GM23338 (cell line): Measurements from ENCODE around the gene INTS3. TPM values are rescaled to one million over a fixed set of nuclear protein-coding genes. Genes with fewer than 3 reads are reported as not detected.

Experiments
- ATAC-seq: fragments of 200-7000 bp; cut with Tn5 transposase; 3 replicates; pipeline ENCODE4 v1.9.1; 2020
- DNase-seq: peaks from one replicate; pipeline ENCODE4 v3.0.0-alpha.2; 2015; ENCODE audit warnings: low spot score
- H2AFZ ChIP-seq: fragments of 200-600 bp; sonication (generic); 2 replicates; pipeline ENCODE4 v1.8.0; 2016; ENCODE audit warnings: antibody characterized with exemption, mild to moderate bottlenecking, moderate library complexity
- H3F3A ChIP-seq: fragments of 200-600 bp; sonication (generic); replicated peaks from 2 replicates; pipeline ENCODE4 v1.8.0; 2017; ENCODE audit warnings: antibody characterized with exemption, mixed run types, low read depth
- H3K27ac ChIP-seq: fragments of 200-600 bp; sonication (generic); 2 replicates; pipeline ENCODE4 v1.6.1; 2016; ENCODE audit warnings: low read depth
- H3K27me3 ChIP-seq: fragments of 200-600 bp; sonication (generic); 2 replicates; pipeline ENCODE4 v1.8.0; 2016; ENCODE audit warnings: mild to moderate bottlenecking, mixed run types, moderate library complexity; ENCODE audit not compliant: insufficient read depth
- H3K36me3 ChIP-seq: fragments of 200-600 bp; sonication (generic); 2 replicates; pipeline ENCODE4 v1.8.0; 2016; ENCODE audit warnings: mild to moderate bottlenecking; ENCODE audit not compliant: insufficient read depth
- H3K4me1 ChIP-seq: fragments of 200-600 bp; sonication (generic); 2 replicates; pipeline ENCODE4 v1.8.0; 2016; ENCODE audit warnings: mild to moderate bottlenecking, moderate library complexity; ENCODE audit not compliant: insufficient read depth
- H3K4me2 ChIP-seq: fragments of 200-600 bp; sonication (generic); 2 replicates; pipeline ENCODE4 v1.7.1; 2017; ENCODE audit warnings: mixed run types
- H3K4me3 ChIP-seq: fragments of 200-600 bp; sonication (generic); 2 replicates; pipeline ENCODE4 v1.6.1; 2016; ENCODE audit warnings: mixed run types
- H3K79me2 ChIP-seq: fragments of 200-600 bp; sonication (generic); replicated peaks from 2 replicates; pipeline ENCODE4 v1.8.0; 2017; ENCODE audit warnings: mild to moderate bottlenecking; ENCODE audit not compliant: insufficient read depth
- H3K9me2 ChIP-seq: fragments of 200-600 bp; sonication (generic); 2 replicates; pipeline ENCODE4 v1.8.0; 2017; ENCODE audit not compliant: insufficient read depth
- H4K20me1 ChIP-seq: fragments of 200-600 bp; sonication (generic); replicated peaks from 2 replicates; pipeline ENCODE4 v1.8.0; 2017; ENCODE audit warnings: mild to moderate bottlenecking; ENCODE audit not compliant: insufficient read depth
- H3K27ac Mint-ChIP-seq: 2 replicates; pipeline ENCODE4 v1.8.0; 2020; ENCODE audit warnings: inconsistent platforms, mild to moderate bottlenecking, moderate library complexity, mixed read lengths
- H3K27me3 Mint-ChIP-seq: 3 replicates; pipeline ENCODE4 v1.8.0; 2022; ENCODE audit warnings: low read depth, mild to moderate bottlenecking, moderate library complexity, mixed read lengths, inconsistent platforms; ENCODE audit not compliant: insufficient read depth, poor library complexity
- H3K36me3 Mint-ChIP-seq: 3 replicates; pipeline ENCODE4 v1.8.0; 2021; ENCODE audit warnings: low read depth, mild to moderate bottlenecking, inconsistent platforms, moderate library complexity, mixed read lengths
- H3K4me1 Mint-ChIP-seq: 3 replicates; pipeline ENCODE4 v1.8.0; 2020; ENCODE audit warnings: mild to moderate bottlenecking, inconsistent platforms, mixed read lengths
- H3K4me3 Mint-ChIP-seq: 3 replicates; pipeline ENCODE4 v1.8.0; 2021; ENCODE audit warnings: moderate library complexity, mild to moderate bottlenecking, inconsistent platforms, mixed read lengths
- H3K9me3 Mint-ChIP-seq: 3 replicates; pipeline ENCODE4 v1.8.0; 2020; ENCODE audit warnings: moderate library complexity, mild to moderate bottlenecking, inconsistent platforms, mixed read lengths
- CREB1 ChIP-seq: fragments of 250-450 bp; sonication (Bioruptor Pico); IDR thresholded peaks from 2 replicates; pipeline ENCODE4 v1.5.0; 2020; ENCODE audit warnings: low read depth, mild to moderate bottlenecking, moderate library complexity
- CTCF ChIP-seq, 2 experiments: fragments of 200-600 bp in 1 of 2; sonication (generic) in 1 of 2; conservative IDR thresholded peaks; 2 replicates each; pipeline versions ENCODE4 v1.5.1 to v1.6.1; 2016 to 2017; ENCODE audit warnings: antibody characterized with exemption in 2 of 2, low read depth in 2 of 2, mild to moderate bottlenecking in 2 of 2, moderate library complexity in 1 of 2
- ETS1 ChIP-seq: IDR thresholded peaks from 2 replicates; pipeline ENCODE4 v1.6.1; 2016; ENCODE audit warnings: antibody characterized with exemption
- EZH2 ChIP-seq: fragments of 200-600 bp; sonication (generic); IDR thresholded peaks from one replicate; pipeline ENCODE4 v1.8.0; 2017; ENCODE audit warnings: antibody characterized with exemption, mild to moderate bottlenecking, low read depth; ENCODE audit not compliant: unreplicated experiment
- EZH2phosphoT487 ChIP-seq: fragments of 200-600 bp; sonication (generic); IDR thresholded peaks from one replicate; pipeline ENCODE4 v1.8.1; 2018; ENCODE audit warnings: antibody characterized with exemption; ENCODE audit not compliant: unreplicated experiment
- JUNB ChIP-seq: IDR thresholded peaks from one replicate; pipeline ENCODE4 v1.6.1; 2016; ENCODE audit warnings: antibody characterized with exemption; ENCODE audit not compliant: unreplicated experiment
- NANOG ChIP-seq: IDR thresholded peaks from 2 replicates; pipeline ENCODE4 v1.6.1; 2016; ENCODE audit warnings: antibody characterized with exemption, borderline replicate concordance
- POLR2AphosphoS5 ChIP-seq: IDR thresholded peaks from 2 replicates; pipeline ENCODE4 v1.6.1; 2016; ENCODE audit warnings: antibody characterized with exemption, low read depth
- REST ChIP-seq: IDR thresholded peaks from one replicate; pipeline ENCODE4 v1.6.1; 2018; ENCODE audit warnings: antibody characterized with exemption; ENCODE audit not compliant: unreplicated experiment
- STAT1 ChIP-seq: IDR thresholded peaks from one replicate; pipeline ENCODE4 v1.6.1; 2016; ENCODE audit warnings: antibody characterized with exemption; ENCODE audit not compliant: unreplicated experiment
- ZNF114 ChIP-seq: fragments of 250-450 bp; sonication (Bioruptor Pico); IDR thresholded peaks from 2 replicates; pipeline ENCODE4 v1.5.0; 2020; ENCODE audit warnings: mild to moderate bottlenecking, moderate library complexity
- ZNF331 ChIP-seq: fragments of 250-450 bp; sonication (Bioruptor Pico); IDR thresholded peaks from 2 replicates; pipeline ENCODE4 v1.5.0; 2020; ENCODE audit warnings: low read depth, mild to moderate bottlenecking, moderate library complexity
- ZNF462 ChIP-seq: fragments of 250-450 bp; sonication (Bioruptor Pico); IDR thresholded peaks from 2 replicates; pipeline ENCODE4 v1.5.0; 2020; ENCODE audit warnings: mild to moderate bottlenecking, moderate library complexity
- polyA plus RNA-seq: library from polyadenylated mRNA; unstranded; fragments of >200 nt; fragmentation: Nextera tagmentation; extraction: Ambion mirVana; gene quantifications from 2 replicates; pipeline ENCODE4 v1.2.1, GENCODE V29; 2016
- total RNA-seq: library from RNA; depleted of rRNA; stranded (reverse); fragments of >200 nt; shearing (Covaris generic); gene quantifications from 2 replicates; pipeline ENCODE4 v1.2.3, GENCODE V29; 2014

Gene INTS3
- total and polyA plus RNA-seq, 2 experiments from 2014 or later, result 22.7 to 51.3 TPM

- ATAC-seq, result no peak
Measured at GRCh38 chr1:153780551-153780950, 52.7 kb downstream of the INTS3 start.

More at GRCh38 chr1:153780551-153780950, 52.7 kb downstream of the INTS3 start:
- no peaks in the 10 kb centered on the region for H3K36me3 ChIP-seq
- no peak overlapping the region for H3K27ac ChIP-seq
- no peaks in the 10 kb centered on the region for H4K20me1 ChIP-seq
- no peak overlapping the region for H3K4me3 Mint-ChIP-seq
- H3K79me2 ChIP-seq, result 0 out of 2 replicates have a peak, but pooled peaks cover 7% of the 10 kb centered on the region
- H3K36me3 Mint-ChIP-seq, result peaks cover 14% of the 10 kb centered on the region; the same call in 2 of the 3 replicates
- H3K4me1 Mint-ChIP-seq, result peaks cover 28% of the 10 kb centered on the region
- no peak for DNase-seq
- H3K27ac Mint-ChIP-seq, result no peak overlapping the region
- H3K9me3 Mint-ChIP-seq, result no peaks in the 10 kb centered on the region; the same call in 2 of the 3 replicates
- TF ChIP-seq JUNB (no peak), EZH2 (no peak), EZH2phosphoT487 (no peak), REST (no peak), ZNF331 (no peak), ETS1 (no peak), NANOG (no peak), ZNF114 (CRISPR knock-in tag) (no peak), ZNF462 (CRISPR knock-in tag) (no peak), STAT1 (no peak), CTCF (conservative IDR thresholded peaks at IDR 0.05; ENCODE audit: low read depth in 2 of 2) (no peak), POLR2AphosphoS5 (no peak), CREB1 (CRISPR knock-in tag) (no peak)
- H3K27me3 ChIP-seq, result no peaks in the 10 kb centered on the region
- peaks cover 12% of the 10 kb centered on the region for H3K27me3 Mint-ChIP-seq
- no peaks in the 10 kb centered on the region for H3K9me2 ChIP-seq
- H3K4me2 ChIP-seq, result no peak overlapping the region
- H2AFZ ChIP-seq, result no peak overlapping the region
- H3K4me3 ChIP-seq, result no peak overlapping the region
- peaks cover 10% of the 10 kb centered on the region for H3F3A ChIP-seq
- H3K4me1 ChIP-seq, result peaks cover 18% of the 10 kb centered on the region
